Measurements from ENCODE around the gene SNRPB.
A peak's percentile ranks its signal among the peaks of the same experiment; 100 is the strongest.
"Not testable (repeated sequence)": the region's sequence is repeated elsewhere in the genome, so short reads cannot be mapped to it uniquely, and the experiment has no call there.

Gene SNRPB

GRCh38 chr20:2509794-2510193 is 39.2 kb upstream of the SNRPB start:
- no peak for DNase-seq (ENCODE audit: extremely low read depth, low read depth)
- no peak for TF ChIP-seq CTCF (IDR thresholded peaks at IDR 0.05; ENCODE audit: low read depth, low read length, missing control alignments)
- H3K4me3 ChIP-seq (replicated peaks; ENCODE audit: low read depth, low read length), result peak overlapping the region; percentile 89

GRCh38 chr20:2509468-2509781 is 38.8 kb upstream of the SNRPB start:
- TF ChIP-seq CTCF (IDR thresholded peaks at IDR 0.05; ENCODE audit: low read depth, low read length, missing control alignments), result no peak
- H3K4me3 ChIP-seq (replicated peaks; ENCODE audit: low read depth, low read length), result peak overlapping the region; percentile 89
- no peak for DNase-seq (ENCODE audit: extremely low read depth, low read depth)

- peak; percentile 61 for DNase-seq (ENCODE audit: extremely low read depth, low read depth)
- H3K4me3 ChIP-seq (replicated peaks; ENCODE audit: low read depth, low read length), result peak within 1 kb of the TSS; percentile 89
These were observed 38.3 kb upstream of the SNRPB start, which contains the start of gene ZNF343 for GRCh38 chr20:2508631-2509467. Gene ZNF343, minus strand, starts transcription at chr20:2508915. Its CDS starts 15,020 bp downstream, at chr20:2493895.

GRCh38 chr20:2507875-2508630 is 37.5 kb upstream of the SNRPB start:
- DNase-seq (ENCODE audit: extremely low read depth, low read depth), result no peak
- no peak for TF ChIP-seq CTCF (IDR thresholded peaks at IDR 0.05; ENCODE audit: low read depth, low read length, missing control alignments)
- peak overlapping the region; percentile 89 for H3K4me3 ChIP-seq (replicated peaks; ENCODE audit: low read depth, low read length)

More at GRCh38 chr20:2508631-2509467, 38.3 kb upstream of the SNRPB start, which contains the start of gene ZNF343:
- TF ChIP-seq CTCF (IDR thresholded peaks at IDR 0.05; ENCODE audit: low read depth, low read length, missing control alignments), result no peak

GRCh38 chr20:2507464-2507863 is 36.9 kb upstream of the SNRPB start:
- H3K4me3 ChIP-seq (replicated peaks; ENCODE audit: low read depth, low read length), result peak overlapping the region; percentile 89
- DNase-seq (ENCODE audit: extremely low read depth, low read depth), result no peak
- no peak for TF ChIP-seq CTCF (IDR thresholded peaks at IDR 0.05; ENCODE audit: low read depth, low read length, missing control alignments)

- DNase-seq (ENCODE audit: extremely low read depth, low read depth); H3K4me3 ChIP-seq (replicated peaks; ENCODE audit: low read depth, low read length): not testable (repeated sequence)
These were observed 35.8 kb upstream of the SNRPB start for GRCh38 chr20:2506426-2506825.

GRCh38 chr20:2504803-2505202 is 34.2 kb upstream of the SNRPB start:
- not testable (repeated sequence) for H3K4me3 ChIP-seq (replicated peaks; ENCODE audit: low read depth, low read length); DNase-seq (ENCODE audit: extremely low read depth, low read depth)

GRCh38 chr20:2502808-2503384 is 32.3 kb upstream of the SNRPB start:
- not testable (repeated sequence) for H3K4me3 ChIP-seq (replicated peaks; ENCODE audit: low read depth, low read length); DNase-seq (ENCODE audit: extremely low read depth, low read depth)
